ENCODE measurements around the gene PPIL1. TPM values are rescaled to one million over a fixed set of nuclear protein-coding genes. Genes with fewer than 3 reads are reported as not detected.

Gene PPIL1
- total RNA-seq, 1 experiment from 2014 or later = 87.8 TPM

DNA sequence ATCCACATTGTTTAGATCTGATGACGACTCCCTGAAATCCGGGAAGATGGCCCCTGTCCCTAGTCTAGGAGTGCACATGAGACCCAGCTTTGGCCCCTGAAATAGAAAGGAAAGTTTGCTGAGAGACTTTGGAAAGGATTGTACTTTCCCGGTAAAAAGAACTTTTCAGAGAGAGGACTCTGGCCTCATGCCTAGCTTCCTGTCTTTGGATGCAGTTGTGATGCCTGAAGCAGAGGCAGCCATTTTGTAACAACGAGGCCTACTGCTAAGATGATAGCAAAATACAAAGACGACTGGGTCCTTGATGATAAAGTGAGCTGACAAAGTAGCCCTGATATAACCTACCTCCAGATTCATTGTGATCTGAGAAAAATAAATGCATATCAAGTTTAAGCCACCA lies 42.3 kb downstream of the PPIL1 start:
- no peak overlapping the region for H3K23ac ChIP-seq (ENCODE audit: insufficient read length, low read depth, low read length)
- peaks cover 2% of the 10 kb centered on the region; the same call in 1 of the 2 replicates for H3K27me3 ChIP-seq (ENCODE audit: insufficient read depth, low read length)
- no peak overlapping the region for H3K18ac ChIP-seq (ENCODE audit: insufficient read length, low read depth, low read length)
- Mint-ChIP-seq H3K36me3 (ENCODE audit: insufficient read depth in 1 of 3, low read depth in 3 of 3) (0 out of 7 replicates have a peak, but pooled peaks cover 0 to 3% (median 0%) of the 10 kb centered on the region in 3 experiments), H3K4me3 (no peak overlapping the region), H3K4me1 (peaks cover 16 to 26% of the 10 kb centered on the region in 2 experiments), H3K27me3 (ENCODE audit: low read depth) (peaks cover 31% of the 10 kb centered on the region), H3K9me3 (peaks cover 0 to 6% of the 10 kb centered on the region in 2 experiments; a peak in 2 of 5 replicates), H3K27ac (no peak overlapping the region; a peak in 1 of 7 replicates)
- H4K5ac ChIP-seq (ENCODE audit: insufficient read length, low read depth, low read length) = no peak overlapping the region
- no peak overlapping the region for H3K4me2 ChIP-seq (ENCODE audit: insufficient read depth, insufficient read length, low read length)
- H2BK120ac ChIP-seq (ENCODE audit: low read depth, low read length, poor library complexity, severe bottlenecking) = no peak overlapping the region
- no peak overlapping the region for H3K14ac ChIP-seq (ENCODE audit: insufficient read depth, low read length)
- no peak overlapping the region for H2BK12ac ChIP-seq (ENCODE audit: insufficient read length, low read depth, low read length)
- no peaks in the 10 kb centered on the region for H3K79me1 ChIP-seq (ENCODE audit: insufficient read depth, low read depth, low read length, poor library complexity, severe bottlenecking)
- H3K23me2 ChIP-seq (ENCODE audit: insufficient read length, low read depth, low read length, poor library complexity, severe bottlenecking) = no peaks in the 10 kb centered on the region
- WGBS (ENCODE audit: extremely low coverage, insufficient read length, low lambda C conversion rate) = no CpG with 5 or more reads among the region's 5 CpGs
- H2AFZ ChIP-seq (ENCODE audit: low read length) = no peak overlapping the region
- H3K9ac ChIP-seq (ENCODE audit: extremely low read depth, insufficient read length, low read length) = no peak overlapping the region
- H3K56ac ChIP-seq (ENCODE audit: insufficient read length, low read depth, low read length) = no peak overlapping the region
- TF ChIP-seq, protein P1, sequence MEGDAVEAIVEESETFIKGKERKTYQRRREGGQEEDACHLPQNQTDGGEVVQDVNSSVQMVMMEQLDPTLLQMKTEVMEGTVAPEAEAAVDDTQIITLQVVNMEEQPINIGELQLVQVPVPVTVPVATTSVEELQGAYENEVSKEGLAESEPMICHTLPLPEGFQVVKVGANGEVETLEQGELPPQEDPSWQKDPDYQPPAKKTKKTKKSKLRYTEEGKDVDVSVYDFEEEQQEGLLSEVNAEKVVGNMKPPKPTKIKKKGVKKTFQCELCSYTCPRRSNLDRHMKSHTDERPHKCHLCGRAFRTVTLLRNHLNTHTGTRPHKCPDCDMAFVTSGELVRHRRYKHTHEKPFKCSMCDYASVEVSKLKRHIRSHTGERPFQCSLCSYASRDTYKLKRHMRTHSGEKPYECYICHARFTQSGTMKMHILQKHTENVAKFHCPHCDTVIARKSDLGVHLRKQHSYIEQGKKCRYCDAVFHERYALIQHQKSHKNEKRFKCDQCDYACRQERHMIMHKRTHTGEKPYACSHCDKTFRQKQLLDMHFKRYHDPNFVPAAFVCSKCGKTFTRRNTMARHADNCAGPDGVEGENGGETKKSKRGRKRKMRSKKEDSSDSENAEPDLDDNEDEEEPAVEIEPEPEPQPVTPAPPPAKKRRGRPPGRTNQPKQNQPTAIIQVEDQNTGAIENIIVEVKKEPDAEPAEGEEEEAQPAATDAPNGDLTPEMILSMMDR (conservative IDR thresholded peaks at IDR 0.05) = no peak
- no peak overlapping the region for H2BK15ac ChIP-seq (ENCODE audit: low read depth, low read length)
- H3K27ac ChIP-seq (ENCODE audit: insufficient read length, low read depth, low read length) = no peak overlapping the region
- H3T11ph ChIP-seq (ENCODE audit: low read length) = no peak overlapping the region
- no peak overlapping the region for H4K91ac ChIP-seq (ENCODE audit: insufficient read length, low read depth, low read length)
- DNase-seq = no peak
- no peak overlapping the region for H2BK5ac ChIP-seq (ENCODE audit: insufficient read length, low read length)
- H4K8ac ChIP-seq (replicated peaks; ENCODE audit: insufficient read length, low read depth, low read length) = no peak overlapping the region
- H3K79me2 ChIP-seq (ENCODE audit: insufficient read depth, low read length) = no peaks in the 10 kb centered on the region
- H2BK20ac ChIP-seq (ENCODE audit: low read depth, low read length, poor library complexity, severe bottlenecking) = no peak overlapping the region
- no peaks in the 10 kb centered on the region for H4K20me1 ChIP-seq (ENCODE audit: control insufficient read depth, insufficient read depth, insufficient read length)
- H3K4ac ChIP-seq (ENCODE audit: low read depth, low read length) = no peak overlapping the region
- peaks cover 3% of the 10 kb centered on the region; the same call in 1 of the 2 replicates for H3K4me1 ChIP-seq (ENCODE audit: insufficient read depth, low read length)
- no peaks in the 10 kb centered on the region for H3K9me3 ChIP-seq (ENCODE audit: control insufficient read depth, low read depth, low read length)
- H2AK5ac ChIP-seq (ENCODE audit: insufficient read length, low read length) = no peak overlapping the region

Data from H9 (cell line).